GM03348 (cell line): Measurements from ENCODE around the gene RACGAP1.

Experiments
- DNase-seq: peaks from one replicate; pipeline ENCODE4 v3.0.0; 2012; ENCODE audit warnings: low spot score

Gene RACGAP1

GRCh38 chr12:49985981-49986380 is 39.3 kb downstream of the RACGAP1 start:
- no peak for DNase-seq

- DNase-seq: no peak
These were observed 40.6 kb downstream of the RACGAP1 start for GRCh38 chr12:49984476-49985359.

GRCh38 chr12:49983892-49984291 is 41.4 kb downstream of the RACGAP1 start:
- DNase-seq: peak; percentile 86

GRCh38 chr12:49982246-49983087 is 42.8 kb downstream of the RACGAP1 start:
- no peak for DNase-seq

GRCh38 chr12:49980501-49981349 is 44.6 kb downstream of the RACGAP1 start:
- DNase-seq: no peak

GRCh38 chr12:49979791-49980190 is 45.5 kb downstream of the RACGAP1 start:
- no peak for DNase-seq

GRCh38 chr12:49979016-49979586 is 46.2 kb downstream of the RACGAP1 start:
- DNase-seq: no peak

- no peak for DNase-seq
These were observed 47.2 kb downstream of the RACGAP1 start for GRCh38 chr12:49978125-49978524.

- DNase-seq: no peak
These were observed 48.7 kb downstream of the RACGAP1 start for GRCh38 chr12:49976557-49976956.

GRCh38 chr12:49975318-49975761 is 50.0 kb downstream of the RACGAP1 start:
- no peak for DNase-seq

- DNase-seq: no peak
These were observed 50.5 kb downstream of the RACGAP1 start for GRCh38 chr12:49974677-49975317.

- DNase-seq: peak; percentile 79
These were observed 51.0 kb downstream of the RACGAP1 start for GRCh38 chr12:49974231-49974675.

GRCh38 chr12:49973361-49973830 is 51.9 kb downstream of the RACGAP1 start:
- no peak for DNase-seq

- no peak for DNase-seq
These were observed 52.5 kb downstream of the RACGAP1 start, which contains the start of gene AQP6 for GRCh38 chr12:49972641-49973360. AQP6 (plus strand) TSS chr12:49972947; CDS start chr12:49973174, 227 bp downstream.

GRCh38 chr12:49972129-49972528 is 53.2 kb downstream of the RACGAP1 start:
- no peak for DNase-seq

GRCh38 chr12:49971141-49971540 is 54.2 kb downstream of the RACGAP1 start:
- DNase-seq: no peak

- DNase-seq: no peak
These were observed 54.6 kb downstream of the RACGAP1 start for GRCh38 chr12:49970658-49971057.

- DNase-seq: no peak
These were observed 55.5 kb downstream of the RACGAP1 start for GRCh38 chr12:49969651-49970429.

- DNase-seq: no peak
These were observed 56.3 kb downstream of the RACGAP1 start for GRCh38 chr12:49969027-49969426.
